Activated CD4-positive, alpha-beta T cell treated with anti-CD3 and anti-CD28 coated beads, Interleukin-2, amount 10 ng/mL, durations not matched to agents 24 days and 14 days (primary cell): ENCODE results near the gene SRBD1. TPM values are rescaled to one million over a fixed set of nuclear protein-coding genes. Genes with fewer than 3 reads are reported as not detected.

Source experiments
- DNase-seq: peaks from one replicate; pipeline ENCODE4 v3.0.0; 2022
- H3K27ac Mint-ChIP-seq: one replicate; pipeline ENCODE4 v1.8.0; 2022; ENCODE audit warnings: mild to moderate bottlenecking, mixed read lengths
- H3K27me3 Mint-ChIP-seq: one replicate; pipeline ENCODE4 v1.8.0; 2022; ENCODE audit warnings: mixed read lengths
- H3K36me3 Mint-ChIP-seq: one replicate; pipeline ENCODE4 v1.8.0; 2022; ENCODE audit warnings: low read depth, mild to moderate bottlenecking, mixed read lengths
- H3K4me1 Mint-ChIP-seq: one replicate; pipeline ENCODE4 v1.8.0; 2021; ENCODE audit warnings: mixed read lengths
- H3K4me3 Mint-ChIP-seq: one replicate; pipeline ENCODE4 v1.8.0; 2022; ENCODE audit warnings: mild to moderate bottlenecking, moderate library complexity, mixed read lengths
- H3K9me3 Mint-ChIP-seq: one replicate; pipeline ENCODE4 v1.8.0; 2021; ENCODE audit warnings: mixed read lengths
- intact Hi-C: fragments of 100-400 bp; cut with micrococcal nuclease; formaldehyde crosslinking; loops from one replicate; pipeline ENCODE4 v1.15.1; 2023
- total RNA-seq: library from RNA; stranded (reverse); gene quantifications from 2 replicates; pipeline ENCODE4 v1.2.3, GENCODE V29; 2022

Gene SRBD1
- total RNA-seq, 1 donor from 2014 or later = 18.9 TPM

GRCh38 chr2:45622336-45623075 lies 11.4 kb upstream of the SRBD1 start:
- no peak overlapping the region for H3K4me3 Mint-ChIP-seq
- H3K27me3 Mint-ChIP-seq = peaks cover 25% of the 10 kb centered on the region
- no peak overlapping the region for H3K27ac Mint-ChIP-seq
- H3K4me1 Mint-ChIP-seq = peaks cover 6% of the 10 kb centered on the region
- DNase-seq = no peak
- intact Hi-C loops = no loop called here
- H3K9me3 Mint-ChIP-seq = no peaks in the 10 kb centered on the region
- no peaks in the 10 kb centered on the region for H3K36me3 Mint-ChIP-seq

- Mint-ChIP-seq H3K27ac (no peak overlapping the region), H3K4me3 (no peak overlapping the region), H3K4me1 (peaks cover 3% of the 10 kb centered on the region), H3K27me3 (peaks cover 16% of the 10 kb centered on the region), H3K36me3 (no peaks in the 10 kb centered on the region), H3K9me3 (no peaks in the 10 kb centered on the region)
- intact Hi-C loops = no loop called here
- no peak for DNase-seq
These were observed 6.4 kb upstream of the SRBD1 start for GRCh38 chr2:45617496-45617895.

- Mint-ChIP-seq H3K4me3 (no peak overlapping the region), H3K27me3 (peaks cover 14% of the 10 kb centered on the region), H3K27ac (no peak overlapping the region), H3K36me3 (no peaks in the 10 kb centered on the region), H3K9me3 (no peaks in the 10 kb centered on the region), H3K4me1 (peaks cover 3% of the 10 kb centered on the region)
- DNase-seq = no peak
- intact Hi-C loops = no loop called here
These were observed 5.8 kb upstream of the SRBD1 start for GRCh38 chr2:45616658-45617411.

GRCh38 chr2:45614871-45615415 lies 3.9 kb upstream of the SRBD1 start:
- no peak overlapping the region for H3K4me3 Mint-ChIP-seq
- H3K27me3 Mint-ChIP-seq = peaks cover 9% of the 10 kb centered on the region
- DNase-seq = no peak
- intact Hi-C loops = no loop called here
- H3K36me3 Mint-ChIP-seq = no peaks in the 10 kb centered on the region
- H3K9me3 Mint-ChIP-seq = no peaks in the 10 kb centered on the region
- peaks cover 5% of the 10 kb centered on the region for H3K4me1 Mint-ChIP-seq
- H3K27ac Mint-ChIP-seq = no peak overlapping the region

GRCh38 chr2:45614330-45614729 lies 3.3 kb upstream of the SRBD1 start:
- H3K27ac Mint-ChIP-seq = no peak overlapping the region
- intact Hi-C loops = no loop called here
- H3K4me1 Mint-ChIP-seq = peaks cover 10% of the 10 kb centered on the region
- no peak overlapping the region for H3K4me3 Mint-ChIP-seq
- no peaks in the 10 kb centered on the region for H3K9me3 Mint-ChIP-seq
- no peaks in the 10 kb centered on the region for H3K36me3 Mint-ChIP-seq
- H3K27me3 Mint-ChIP-seq = peaks cover 5% of the 10 kb centered on the region
- no peak for DNase-seq

- DNase-seq = no peak
- H3K36me3 Mint-ChIP-seq = no peaks in the 10 kb centered on the region
- H3K4me1 Mint-ChIP-seq = peaks cover 15% of the 10 kb centered on the region
- no peak overlapping the region for H3K27ac Mint-ChIP-seq
- peaks cover 4% of the 10 kb centered on the region for H3K27me3 Mint-ChIP-seq
- intact Hi-C loops = no loop called here
- no peak overlapping the region for H3K4me3 Mint-ChIP-seq
- no peaks in the 10 kb centered on the region for H3K9me3 Mint-ChIP-seq
These were observed 1.7 kb upstream of the SRBD1 start for GRCh38 chr2:45612731-45613130.

GRCh38 chr2:45612285-45612684 lies 1.2 kb upstream of the SRBD1 start:
- H3K9me3 Mint-ChIP-seq = no peaks in the 10 kb centered on the region
- peaks cover 15% of the 10 kb centered on the region for H3K4me1 Mint-ChIP-seq
- no peak for DNase-seq
- H3K4me3 Mint-ChIP-seq = no peak overlapping the region
- intact Hi-C loops = no loop called here
- H3K36me3 Mint-ChIP-seq = no peaks in the 10 kb centered on the region
- H3K27me3 Mint-ChIP-seq = peaks cover 4% of the 10 kb centered on the region
- H3K27ac Mint-ChIP-seq = no peak overlapping the region

- Mint-ChIP-seq H3K9me3 (no peaks in the 10 kb centered on the region), H3K27me3 (no peaks in the 10 kb centered on the region), H3K36me3 (no peaks in the 10 kb centered on the region), H3K27ac (peak overlapping the region; percentile 95), H3K4me3 (peak overlapping the region; percentile 97), H3K4me1 (peaks cover 16% of the 10 kb centered on the region)
- intact Hi-C loops = loop anchor here (1.0 to 2.0 kb wide), 2 partner anchors 40 to 42 kb away; partner anchors contain the start of gene PRKCE
- peak; percentile 85 for DNase-seq
These were observed 617 bp downstream of the SRBD1 start for GRCh38 chr2:45610281-45611019.

- H3K9me3 Mint-ChIP-seq = no peaks in the 10 kb centered on the region
- no peak for DNase-seq
- H3K36me3 Mint-ChIP-seq = peaks cover 15% of the 10 kb centered on the region
- no peaks in the 10 kb centered on the region for H3K27me3 Mint-ChIP-seq
- intact Hi-C loops = no loop called here
- no peak overlapping the region for H3K27ac Mint-ChIP-seq
- H3K4me1 Mint-ChIP-seq = peaks cover 20% of the 10 kb centered on the region
- H3K4me3 Mint-ChIP-seq = no peak overlapping the region
These were observed 3.4 kb downstream of the SRBD1 start for GRCh38 chr2:45607701-45608100.

- Mint-ChIP-seq H3K27ac (no peak overlapping the region), H3K4me3 (no peak overlapping the region), H3K9me3 (no peaks in the 10 kb centered on the region), H3K4me1 (peaks cover 20% of the 10 kb centered on the region), H3K36me3 (peaks cover 17% of the 10 kb centered on the region), H3K27me3 (no peaks in the 10 kb centered on the region)
- no peak for DNase-seq
- intact Hi-C loops = no loop called here
These were observed 4.3 kb downstream of the SRBD1 start for GRCh38 chr2:45606796-45607195.

- no peaks in the 10 kb centered on the region for H3K27me3 Mint-ChIP-seq
- intact Hi-C loops = no loop called here
- peaks cover 31% of the 10 kb centered on the region for H3K36me3 Mint-ChIP-seq
- no peak overlapping the region for H3K27ac Mint-ChIP-seq
- peaks cover 16% of the 10 kb centered on the region for H3K4me1 Mint-ChIP-seq
- no peak for DNase-seq
- no peaks in the 10 kb centered on the region for H3K9me3 Mint-ChIP-seq
- no peak overlapping the region for H3K4me3 Mint-ChIP-seq
These were observed 6.0 kb downstream of the SRBD1 start for GRCh38 chr2:45605116-45605515.

GRCh38 chr2:45602624-45603023 lies 8.4 kb downstream of the SRBD1 start:
- H3K36me3 Mint-ChIP-seq = peaks cover 43% of the 10 kb centered on the region
- H3K27ac Mint-ChIP-seq = no peak overlapping the region

GRCh38 chr2:45598545-45598944 lies 12.5 kb downstream of the SRBD1 start:
- peaks cover 2% of the 10 kb centered on the region for H3K4me1 Mint-ChIP-seq
- peaks cover 33% of the 10 kb centered on the region for H3K36me3 Mint-ChIP-seq
- no peaks in the 10 kb centered on the region for H3K9me3 Mint-ChIP-seq
- no peak for DNase-seq
- intact Hi-C loops = no loop called here
- H3K4me3 Mint-ChIP-seq = no peak overlapping the region
- H3K27me3 Mint-ChIP-seq = no peaks in the 10 kb centered on the region
- H3K27ac Mint-ChIP-seq = no peak overlapping the region

More at GRCh38 chr2:45602624-45603023, 8.4 kb downstream of the SRBD1 start:
- H3K4me1 Mint-ChIP-seq = peaks cover 7% of the 10 kb centered on the region
- H3K9me3 Mint-ChIP-seq = no peaks in the 10 kb centered on the region
- H3K4me3 Mint-ChIP-seq = no peak overlapping the region
- no peaks in the 10 kb centered on the region for H3K27me3 Mint-ChIP-seq
- intact Hi-C loops = no loop called here
- DNase-seq = no peak

GRCh38 chr2:45596761-45597160 lies 14.3 kb downstream of the SRBD1 start:
- DNase-seq = no peak
- Mint-ChIP-seq H3K4me1 (peaks cover 2% of the 10 kb centered on the region), H3K27me3 (no peaks in the 10 kb centered on the region), H3K27ac (no peak overlapping the region), H3K9me3 (no peaks in the 10 kb centered on the region), H3K4me3 (no peak overlapping the region), H3K36me3 (peaks cover 33% of the 10 kb centered on the region)
- intact Hi-C loops = no loop called here
